Thyroid gland (tissue), 4 donors: Measurements from ENCODE around the gene BCAS3.

Experiments
- CTCF ChIP-seq, 6 experiments: fragments of 200-600 bp in 3 of 6; fragments of 450-650 bp in 3 of 6; sonication (generic) in 3 of 6; IDR thresholded peaks; one replicate each; pipeline ENCODE4 v1.5.1; 2016 to 2019; ENCODE audit warnings: antibody characterized with exemption in 6 of 6, mild to moderate bottlenecking in 2 of 6, inconsistent platforms in 1 of 6, moderate library complexity in 1 of 6
- POLR2A ChIP-seq, 2 donors: fragments of 450-650 bp; IDR thresholded peaks; one replicate each; pipeline ENCODE4 v1.6.1; 2017; ENCODE audit warnings: antibody characterized with exemption in 2 of 2, mild to moderate bottlenecking in 2 of 2, moderate library complexity in 1 of 2

GRCh38 chr17:60790205-60790604, 112.6 kb downstream of the BCAS3 start:
- no peak for TF ChIP-seq POLR2A (IDR thresholded peaks at IDR 0.05)
- no peak for TF ChIP-seq CTCF (IDR thresholded peaks at IDR 0.05)
